GM12864 (cell line): Measurements from ENCODE around the gene KDELR1.

Experiments used
- DNase-seq: peaks from one replicate; pipeline ENCODE4 v3.0.0-alpha.2; 2011; ENCODE audit warnings: low read depth
- H3K4me3 ChIP-seq: 2 replicates; pipeline ENCODE4 v1.5.1; 2011; ENCODE audit warnings: mild to moderate bottlenecking, low read depth, low read length, control low read depth
- TF ChIP-seq, protein P1 (sequence below): IDR thresholded peaks from 2 replicates; pipeline ENCODE4 v1.5.1; 2011; ENCODE audit warnings: low read depth, mild to moderate bottlenecking, moderate library complexity, low read length, control low read depth, inconsistent platforms; ENCODE audit errors: missing control alignments

KDELR1 gene

DNA sequence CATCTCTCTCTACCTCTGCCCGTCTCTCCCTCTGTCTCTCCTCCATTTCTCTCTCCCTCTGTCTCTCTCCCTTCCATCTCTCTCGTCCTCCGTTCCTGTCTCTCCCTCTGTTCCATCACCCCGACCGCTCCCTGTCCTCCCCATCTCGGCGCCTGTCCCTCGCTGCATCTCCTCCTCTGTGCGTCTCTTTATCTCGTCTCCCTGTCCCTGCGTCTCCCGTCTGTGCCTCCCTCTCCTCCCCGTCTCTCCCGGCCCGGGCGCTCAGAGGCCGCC is 6.7 kb upstream of the KDELR1 start:
- TF ChIP-seq, protein P1, sequence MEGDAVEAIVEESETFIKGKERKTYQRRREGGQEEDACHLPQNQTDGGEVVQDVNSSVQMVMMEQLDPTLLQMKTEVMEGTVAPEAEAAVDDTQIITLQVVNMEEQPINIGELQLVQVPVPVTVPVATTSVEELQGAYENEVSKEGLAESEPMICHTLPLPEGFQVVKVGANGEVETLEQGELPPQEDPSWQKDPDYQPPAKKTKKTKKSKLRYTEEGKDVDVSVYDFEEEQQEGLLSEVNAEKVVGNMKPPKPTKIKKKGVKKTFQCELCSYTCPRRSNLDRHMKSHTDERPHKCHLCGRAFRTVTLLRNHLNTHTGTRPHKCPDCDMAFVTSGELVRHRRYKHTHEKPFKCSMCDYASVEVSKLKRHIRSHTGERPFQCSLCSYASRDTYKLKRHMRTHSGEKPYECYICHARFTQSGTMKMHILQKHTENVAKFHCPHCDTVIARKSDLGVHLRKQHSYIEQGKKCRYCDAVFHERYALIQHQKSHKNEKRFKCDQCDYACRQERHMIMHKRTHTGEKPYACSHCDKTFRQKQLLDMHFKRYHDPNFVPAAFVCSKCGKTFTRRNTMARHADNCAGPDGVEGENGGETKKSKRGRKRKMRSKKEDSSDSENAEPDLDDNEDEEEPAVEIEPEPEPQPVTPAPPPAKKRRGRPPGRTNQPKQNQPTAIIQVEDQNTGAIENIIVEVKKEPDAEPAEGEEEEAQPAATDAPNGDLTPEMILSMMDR, result no peak
- H3K4me3 ChIP-seq, result peak overlapping the region; percentile 61
- no peak for DNase-seq

DNA sequence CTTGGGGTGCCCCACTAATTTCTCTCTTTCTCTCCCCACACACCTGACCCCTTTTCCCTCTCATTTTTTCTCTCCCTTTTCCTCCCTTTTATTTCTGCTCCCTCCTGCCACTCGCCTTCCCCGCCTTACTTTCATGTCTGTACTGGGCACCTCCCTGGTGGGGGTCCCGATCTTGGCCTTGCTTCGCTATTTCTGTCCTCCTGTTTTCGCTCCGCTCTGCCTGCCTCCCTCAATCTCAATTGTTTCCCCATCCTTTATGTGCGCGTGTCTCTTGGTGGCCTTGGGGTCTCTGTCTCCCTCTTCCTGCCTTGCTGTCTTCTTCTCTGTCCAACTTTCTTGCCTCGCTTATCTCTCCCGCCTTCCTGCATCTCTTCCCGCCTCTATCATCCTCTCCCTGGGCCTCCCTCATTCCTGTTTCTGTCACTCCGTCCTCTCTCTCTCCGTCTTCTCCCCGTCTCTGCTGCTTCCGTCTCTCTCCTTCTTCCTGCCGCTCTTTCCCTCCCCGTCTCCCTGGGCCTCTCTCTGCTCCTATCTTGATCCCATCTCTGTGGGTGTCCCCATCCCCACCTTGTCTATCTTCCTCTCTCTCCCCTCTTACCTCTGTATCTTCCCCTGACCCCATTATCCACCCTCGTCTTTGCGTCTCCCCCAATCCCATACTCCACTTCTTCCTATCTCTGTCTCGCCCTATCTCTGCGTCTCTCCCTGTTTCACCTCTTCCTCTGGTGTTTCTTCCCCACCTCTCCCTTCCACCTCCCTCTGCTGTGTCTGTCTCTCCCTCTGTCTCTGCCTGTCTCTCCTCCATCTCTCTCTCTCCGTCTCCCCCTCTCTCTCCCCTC is 6.1 kb upstream of the KDELR1 start:
- H3K4me3 ChIP-seq, result peak overlapping the region; percentile 61
- TF ChIP-seq, protein P1, result no peak
- DNase-seq, result no peak

DNA sequence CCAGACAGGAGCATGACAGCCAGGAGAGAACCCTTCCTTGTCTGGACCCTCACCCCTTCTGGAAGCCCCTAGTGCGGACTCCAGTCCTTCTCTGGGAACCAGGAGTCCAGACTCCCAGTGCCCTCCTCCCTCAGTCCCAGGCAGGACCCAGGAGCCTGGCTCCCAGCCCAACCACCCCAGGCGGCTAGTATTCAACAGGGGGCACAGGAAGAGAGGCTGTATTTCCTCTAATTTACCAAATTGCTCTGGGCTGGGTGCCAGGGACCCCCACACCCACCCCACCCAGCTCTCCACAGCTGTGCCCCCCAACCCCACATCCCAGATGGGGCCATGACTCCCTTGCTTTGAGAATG is 5.4 kb upstream of the KDELR1 start:
- H3K4me3 ChIP-seq, result no peak overlapping the region
- DNase-seq, result no peak
- TF ChIP-seq, protein P1, result no peak

DNA sequence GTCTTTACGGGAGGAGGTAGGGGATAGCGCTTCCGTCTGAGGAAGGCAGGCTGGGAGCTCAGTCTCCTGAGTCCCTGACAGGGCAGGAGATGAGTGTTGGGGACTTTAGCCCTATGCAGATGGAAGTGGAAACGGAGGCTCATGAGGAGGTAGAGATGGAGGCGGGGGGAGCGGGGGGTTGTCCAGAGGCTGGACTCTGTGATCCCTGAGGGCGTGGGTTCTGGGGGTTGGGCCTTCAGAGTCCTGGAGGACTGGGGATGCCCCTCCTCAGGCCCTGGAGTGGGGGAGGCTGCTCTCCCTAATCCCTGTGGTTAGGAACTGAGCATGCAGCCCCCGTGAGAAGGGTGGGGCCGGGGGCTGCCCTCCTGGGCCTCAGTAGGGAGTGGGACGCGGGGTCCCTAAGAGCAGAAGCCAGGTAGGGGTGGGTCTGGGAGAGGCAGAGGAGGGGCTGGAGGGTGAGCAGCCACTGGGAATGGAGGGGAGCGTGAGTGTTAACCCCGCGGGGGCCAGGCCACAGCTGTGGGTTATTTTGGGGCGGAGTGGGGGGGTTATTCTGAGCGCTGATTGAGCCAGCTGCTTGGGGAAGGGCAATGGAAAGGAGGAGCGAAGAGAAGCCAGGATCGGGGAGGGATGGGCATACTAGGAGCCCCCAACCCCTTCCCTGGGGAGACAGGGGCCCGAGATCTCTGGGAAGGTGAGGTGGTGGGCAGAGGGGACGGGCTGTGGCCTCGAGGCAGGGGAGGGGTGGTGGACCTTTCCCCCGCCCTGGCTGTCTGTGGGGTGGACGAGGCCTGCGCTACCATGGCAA is 4.9 kb upstream of the KDELR1 start:
- no peak overlapping the region for H3K4me3 ChIP-seq
- DNase-seq, result no peak
- TF ChIP-seq, protein P1, result no peak

DNA sequence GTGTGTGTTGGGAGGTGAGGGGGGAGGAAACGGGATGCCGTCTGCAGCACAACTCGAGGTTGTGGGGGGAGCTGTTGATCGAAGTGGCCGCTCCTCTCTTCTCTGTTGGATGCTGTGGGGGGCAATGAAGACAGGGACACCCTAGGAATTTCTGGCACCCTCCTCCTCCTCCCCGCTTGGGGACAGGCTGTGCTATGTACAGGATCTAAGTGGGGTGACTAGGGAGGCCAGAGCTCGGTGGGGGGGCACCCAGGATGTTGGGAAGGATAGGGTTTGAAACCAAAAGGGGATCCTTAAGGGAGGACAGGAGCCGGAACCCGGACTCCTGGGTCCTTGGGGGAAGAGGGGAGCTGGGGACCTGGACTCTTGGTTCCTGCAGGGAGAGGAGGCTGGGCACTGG is 4.1 kb upstream of the KDELR1 start:
- H3K4me3 ChIP-seq, result no peak overlapping the region
- DNase-seq, result no peak
- TF ChIP-seq, protein P1, result no peak

DNA sequence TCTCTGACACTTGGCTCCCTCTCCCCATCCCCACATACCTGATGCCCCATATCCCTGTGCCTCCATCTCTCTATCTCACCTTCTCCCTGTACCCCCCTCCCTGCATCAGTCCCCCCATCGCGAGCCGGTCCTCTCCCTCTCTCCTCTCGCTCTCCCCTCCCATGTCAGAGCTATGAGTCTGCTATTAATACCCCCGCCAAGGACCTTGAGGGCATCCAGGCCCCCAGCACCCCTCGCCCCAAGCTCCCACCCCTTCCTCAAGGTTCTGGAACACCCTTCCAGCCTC is 3.8 kb upstream of the KDELR1 start:
- TF ChIP-seq, protein P1, result no peak
- no peak overlapping the region for H3K4me3 ChIP-seq
- DNase-seq, result no peak
